Kidney capillary endothelial cell (primary cell): Measurements from ENCODE around the gene FAM3A.

Source experiments
- DNase-seq: peaks from one replicate; pipeline ENCODE4 v3.0.0-alpha.2; 2018; ENCODE audit warnings: low spot score

Gene FAM3A

DNA sequence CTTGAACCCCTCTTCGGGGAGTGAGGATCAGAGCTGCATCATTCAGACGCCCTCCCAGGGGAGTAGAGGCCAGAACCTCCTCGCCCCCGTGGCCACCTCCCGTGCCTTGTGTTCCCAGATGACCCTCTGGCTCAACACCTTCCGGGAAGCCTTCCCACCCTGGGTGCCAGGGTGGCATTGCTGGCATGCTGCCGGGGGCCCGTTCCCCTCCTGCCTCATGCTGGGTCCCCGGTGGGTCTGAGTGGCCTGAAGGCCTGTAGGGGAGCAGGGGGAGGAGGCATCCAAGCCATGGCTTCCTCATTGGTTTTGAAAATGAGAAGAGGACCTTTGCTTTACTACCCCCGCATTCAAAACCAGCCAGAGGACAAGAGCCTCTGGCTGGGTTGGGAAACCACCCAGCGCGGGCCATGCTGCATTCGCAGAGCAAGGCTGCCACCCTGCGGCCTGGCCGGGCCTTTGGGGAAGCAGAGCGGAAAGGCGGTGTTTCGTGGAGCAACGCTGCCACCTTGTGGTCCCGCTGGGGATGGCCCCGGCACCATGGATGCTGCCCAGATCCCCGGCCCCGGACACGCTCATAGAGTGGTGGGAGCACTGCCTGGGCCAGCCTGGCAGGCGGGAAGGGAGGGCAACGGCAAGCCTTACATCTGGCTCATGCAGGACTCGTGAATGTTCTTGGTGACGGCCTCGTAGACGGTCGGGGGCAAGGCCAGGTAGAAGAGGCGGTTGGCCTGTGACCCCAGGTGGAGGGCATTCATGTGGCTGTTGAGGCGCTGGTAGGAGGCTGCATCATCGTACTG, 18.7 kb upstream of the FAM3A start:
- DNase-seq, result peak; percentile 81

- no peak for DNase-seq
Observed at GRCh38 chrX:154532690-154533089, 16.7 kb upstream of the FAM3A start.

GRCh38 chrX:154531626-154532025, 15.6 kb upstream of the FAM3A start:
- DNase-seq, result no peak

DNA sequence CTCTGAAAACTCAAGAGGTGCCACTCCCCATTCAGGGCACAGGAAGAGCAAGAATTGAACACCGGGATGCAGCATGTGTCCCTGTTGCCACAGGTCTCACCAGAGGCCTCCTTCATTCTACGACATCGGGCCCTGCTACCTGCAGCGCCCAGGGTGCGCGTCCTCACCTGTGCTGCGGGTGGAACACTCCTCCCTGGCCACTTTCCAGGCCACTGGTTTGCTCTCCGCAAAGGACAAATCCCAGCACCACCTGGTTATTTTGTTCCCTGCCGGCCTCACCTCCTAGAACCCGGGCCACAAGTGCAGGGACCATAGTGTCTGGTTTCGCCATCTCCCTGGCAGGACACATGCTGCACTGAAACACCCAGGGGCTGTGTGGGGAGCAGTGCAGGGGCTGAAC, 14.3 kb upstream of the FAM3A start:
- DNase-seq, result no peak

- no peak for DNase-seq
Observed at GRCh38 chrX:154529206-154529612, 13.2 kb upstream of the FAM3A start.

DNA sequence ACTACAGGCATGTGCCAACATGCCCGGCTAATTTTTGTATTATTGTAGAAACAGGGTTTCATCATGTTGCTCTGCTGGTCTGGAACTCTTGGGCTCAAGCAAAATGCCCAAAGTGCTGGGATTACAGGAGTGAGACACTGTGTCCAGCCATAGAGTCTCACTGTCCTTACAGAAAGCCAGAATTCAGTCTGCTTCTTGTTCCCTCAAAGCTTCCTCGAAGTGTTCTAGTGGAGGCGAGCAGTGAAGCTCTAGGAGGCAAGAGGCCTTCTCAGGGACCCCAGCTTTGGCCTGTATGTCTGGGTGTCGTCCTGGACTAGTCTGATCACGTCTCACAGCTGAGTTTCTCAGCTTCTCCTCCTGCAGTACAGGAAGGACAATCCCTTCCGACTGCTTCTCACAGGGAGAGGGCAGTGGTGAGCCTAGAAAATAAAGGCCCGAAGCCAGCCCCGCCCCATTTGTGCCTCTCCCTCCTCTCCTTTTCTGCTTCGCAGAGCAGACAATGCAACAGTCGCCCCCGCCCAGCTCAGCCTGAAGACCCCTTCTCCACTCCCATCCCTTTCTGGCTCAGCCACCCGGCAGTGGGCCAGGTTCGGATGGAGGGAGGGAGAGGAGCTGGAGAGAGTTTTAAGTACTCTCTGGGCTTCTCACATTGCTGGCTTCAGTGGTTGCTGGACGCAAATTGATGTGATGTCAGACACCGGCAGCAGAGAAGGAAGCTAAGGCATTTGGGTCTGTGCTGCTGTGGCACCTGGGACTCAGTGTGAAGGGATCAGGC, 11.1 kb upstream of the FAM3A start:
- peak; percentile 52 for DNase-seq

DNA sequence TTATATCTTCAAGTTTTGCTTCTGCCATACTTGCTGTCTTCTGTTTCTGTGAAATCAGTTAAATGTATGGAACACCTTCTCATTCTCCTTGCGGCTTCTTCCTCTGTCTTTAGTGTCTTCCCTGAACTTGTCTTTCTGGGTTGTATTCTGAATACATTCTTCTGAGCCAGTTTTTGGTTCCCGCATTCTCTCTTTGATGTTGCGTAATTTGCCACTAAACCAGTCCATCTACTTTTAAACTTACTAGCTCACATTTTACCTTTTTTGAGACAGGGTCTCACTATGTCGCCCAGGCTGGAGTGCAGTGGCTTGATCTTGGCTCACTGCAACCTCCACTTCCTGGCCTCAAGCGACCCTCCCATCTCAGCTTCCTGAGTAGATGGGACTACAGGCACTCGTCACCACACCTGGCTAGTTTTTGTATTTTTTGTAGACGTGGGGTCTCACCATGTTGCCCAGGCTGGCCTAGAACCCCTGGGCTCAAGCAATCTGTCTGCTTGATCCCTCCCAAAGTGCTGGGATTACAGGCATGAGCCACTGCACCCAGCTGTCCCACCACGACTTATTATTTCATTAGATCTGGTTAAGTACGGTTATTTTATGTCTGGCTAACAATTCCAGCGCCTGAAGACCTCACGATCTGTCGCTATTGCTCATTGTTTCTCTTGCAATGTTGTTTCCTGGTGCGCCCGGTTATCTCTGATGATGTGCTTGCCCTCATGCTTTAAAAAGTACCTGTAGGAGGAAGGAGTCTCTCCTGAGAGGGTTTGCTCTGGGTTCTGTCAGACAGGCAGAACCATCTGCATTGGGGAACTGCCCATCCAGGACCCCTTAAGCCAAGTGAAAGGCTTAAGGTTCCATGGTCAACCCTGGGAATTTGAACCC, 9.8 kb upstream of the FAM3A start:
- no peak for DNase-seq

DNA sequence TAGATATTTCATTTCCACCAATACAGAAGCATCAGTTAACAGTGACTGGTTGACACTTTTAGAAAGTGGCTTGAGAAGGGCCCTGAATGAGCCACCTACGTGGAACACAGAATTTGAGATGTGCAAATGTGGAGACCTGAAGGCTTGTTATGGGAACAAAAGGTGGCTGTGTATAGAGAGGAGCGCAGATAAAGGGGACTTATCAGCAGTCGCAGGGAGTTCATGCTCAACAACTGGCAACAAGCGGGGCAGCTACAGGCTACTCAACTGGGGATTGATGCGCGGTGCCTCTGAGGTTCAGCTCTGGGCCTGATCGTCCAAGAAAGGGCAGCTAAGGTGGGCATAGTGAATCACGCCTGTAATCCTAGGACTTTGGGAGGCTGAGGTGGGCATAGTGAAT, 3.4 kb upstream of the FAM3A start:
- no peak for DNase-seq

GRCh38 chrX:154517101-154517781, 1.2 kb upstream of the FAM3A start:
- DNase-seq, result no peak

DNA sequence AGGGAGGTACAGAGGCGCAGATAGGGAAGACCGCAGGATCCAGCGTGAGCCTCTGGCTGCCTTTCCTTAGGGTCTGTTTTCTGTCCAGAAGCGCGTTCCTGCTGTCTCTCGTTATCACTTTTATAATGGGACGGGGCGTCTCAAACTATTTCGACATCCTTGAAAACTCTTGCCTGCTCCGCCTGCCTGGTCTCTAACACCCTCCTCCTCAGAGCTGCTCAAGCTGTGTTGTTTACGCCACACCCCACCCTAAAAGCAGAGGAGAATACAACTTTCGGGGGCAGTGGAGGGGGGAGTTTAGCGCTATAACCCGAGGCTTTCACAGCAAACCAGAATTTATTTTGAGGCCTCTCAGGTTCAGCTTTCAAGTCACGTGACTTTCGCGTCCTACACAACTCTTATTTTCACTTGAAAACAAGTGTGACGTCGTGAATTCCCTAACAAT, 646 bp upstream of the FAM3A start:
- no peak for DNase-seq

GRCh38 chrX:154515090-154515965, 704 bp downstream of the FAM3A start:
- no peak for DNase-seq

GRCh38 chrX:154513716-154514115, 2.3 kb downstream of the FAM3A start:
- no peak for DNase-seq

DNA sequence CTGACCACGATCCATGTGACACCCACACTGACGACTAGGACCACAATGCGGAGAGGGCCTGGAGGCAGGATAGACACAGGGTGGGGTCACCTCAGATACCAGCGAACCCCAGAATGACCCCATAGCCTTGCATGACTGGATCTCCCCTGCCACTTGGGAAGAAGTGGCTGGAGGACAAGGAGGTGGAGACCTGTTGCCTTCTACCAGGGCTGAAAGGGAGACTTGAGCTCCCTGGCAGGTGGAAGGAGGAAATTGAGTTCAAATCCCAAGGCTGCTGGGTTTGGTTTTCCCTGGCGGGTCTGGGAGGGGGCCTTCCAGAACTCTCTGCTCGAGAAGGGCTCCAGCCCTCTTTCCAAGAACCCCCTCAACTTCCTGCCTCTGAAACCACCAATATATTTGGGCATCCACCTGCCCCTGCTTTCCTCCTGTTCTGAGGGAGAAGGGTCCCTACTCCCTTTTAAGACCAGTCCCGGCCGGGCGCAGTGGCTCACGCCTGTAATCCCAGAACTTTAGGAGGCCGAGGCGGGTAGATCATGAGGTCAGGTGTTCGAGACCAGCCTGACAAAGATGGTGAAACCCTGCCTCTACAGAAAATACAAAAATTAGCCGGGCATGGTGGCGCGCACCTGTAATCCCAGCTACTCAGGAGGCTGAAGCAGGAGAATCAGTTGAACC, 3.0 kb downstream of the FAM3A start:
- DNase-seq, result no peak

DNA sequence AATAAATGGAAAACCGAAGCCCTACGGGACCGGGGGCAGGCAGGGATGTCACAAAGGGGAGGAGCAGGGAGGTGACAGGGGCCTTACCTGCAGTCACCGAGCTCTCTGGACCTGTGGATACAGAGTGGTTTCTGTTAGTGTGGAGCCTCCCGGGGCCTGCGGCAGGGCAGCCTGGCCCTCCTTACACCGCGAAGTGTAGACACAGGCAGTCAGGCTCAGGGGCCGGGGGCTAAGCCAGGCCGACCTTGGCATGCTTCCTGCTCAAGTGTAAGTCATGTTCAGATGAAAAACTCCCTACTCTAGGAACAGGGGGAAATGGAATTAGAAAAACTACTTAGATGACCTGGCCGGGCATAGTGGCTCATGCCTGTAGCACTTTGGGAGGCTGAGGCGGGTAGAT, 4.3 kb downstream of the FAM3A start:
- DNase-seq, result no peak

DNA sequence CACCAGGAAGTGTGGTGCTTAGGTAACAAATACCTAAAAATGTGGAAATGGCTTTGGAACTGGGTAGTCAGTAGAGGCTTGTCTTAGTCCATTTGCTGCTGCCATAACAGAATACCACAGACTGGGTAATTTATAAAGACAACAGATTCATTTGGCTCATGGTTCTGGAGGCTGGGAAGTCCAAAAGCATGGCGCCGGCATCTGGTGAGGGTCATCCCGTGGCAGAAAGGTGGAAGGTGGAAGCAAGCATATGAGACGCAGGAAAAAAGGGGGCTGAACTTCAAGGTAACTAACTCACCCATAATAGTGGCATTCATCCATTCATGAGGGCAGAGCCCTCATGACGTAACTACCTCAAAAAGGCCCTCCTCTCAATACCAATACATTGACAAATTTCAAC, 6.6 kb downstream of the FAM3A start:
- no peak for DNase-seq

- no peak for DNase-seq
Observed at GRCh38 chrX:154508384-154508745, 7.7 kb downstream of the FAM3A start.

- DNase-seq, result no peak
Observed at GRCh38 chrX:154507673-154508383, 8.2 kb downstream of the FAM3A start.

DNA sequence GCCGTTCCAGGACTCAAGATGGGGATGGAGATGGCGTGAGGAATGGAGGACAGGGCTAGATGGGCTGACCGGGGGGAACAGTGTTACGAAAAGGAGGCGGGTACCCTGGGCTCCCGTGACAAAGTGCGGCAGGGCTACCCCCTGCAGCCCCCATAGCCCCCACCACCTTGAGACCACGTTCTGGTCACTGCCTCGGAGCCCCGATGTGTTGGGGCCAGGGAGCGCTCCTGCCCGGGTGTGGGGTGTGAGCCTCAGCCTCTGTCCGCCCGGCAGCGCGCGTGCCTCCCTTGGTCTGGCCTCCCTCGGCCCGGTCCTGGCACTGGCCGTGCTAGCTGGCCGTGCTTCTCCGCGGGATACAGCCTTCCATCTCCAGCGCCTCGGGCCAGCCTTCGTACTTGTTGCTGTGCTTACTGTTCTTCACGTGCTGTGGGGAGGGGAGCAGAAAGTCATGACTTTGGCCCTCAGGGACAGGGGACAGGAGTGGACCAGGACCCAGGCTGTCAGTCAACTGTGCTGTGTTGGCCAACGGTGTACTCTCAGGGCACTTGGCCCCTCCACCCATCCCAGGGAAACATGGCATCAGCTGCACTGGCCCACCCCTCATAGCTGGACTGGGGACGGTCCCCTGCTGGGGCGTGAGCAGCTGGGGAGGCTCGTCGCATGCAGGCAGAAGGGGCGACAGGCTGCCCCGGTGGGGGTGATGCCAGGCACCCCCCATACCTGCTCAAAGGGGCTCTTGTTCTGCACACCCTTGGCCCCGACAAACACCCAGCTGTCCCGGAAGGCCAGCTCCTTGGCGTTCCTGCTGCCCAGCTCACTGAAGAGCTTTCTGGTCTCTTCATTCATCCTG, 9.3 kb downstream of the FAM3A start:
- no peak for DNase-seq

DNA sequence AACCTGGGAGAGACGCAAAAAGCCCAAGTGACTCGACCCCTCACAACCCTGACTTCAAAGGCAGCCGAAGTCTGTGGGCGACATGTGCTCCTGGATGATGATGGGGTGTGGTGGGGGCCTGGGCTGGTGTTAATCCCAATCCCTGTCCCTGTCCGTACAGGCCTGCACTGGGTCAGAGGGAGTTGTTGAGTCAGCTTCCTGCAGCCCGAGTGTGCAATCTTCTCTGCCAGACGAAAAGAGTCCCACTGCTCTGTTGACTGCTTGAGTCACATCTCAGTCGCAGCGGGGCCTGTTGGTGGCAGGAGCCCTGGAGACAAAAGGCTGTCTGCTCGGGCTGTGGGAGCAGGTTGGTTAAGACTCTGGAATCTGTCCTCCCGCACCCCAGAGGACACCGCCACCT, 10.3 kb downstream of the FAM3A start:
- DNase-seq, result peak; percentile 56
